WTC11 (cell line): ENCODE data around the gene TMCO2.

Experiments
- CREB1 ChIP-seq: sonication (generic); formaldehyde crosslinking; IDR thresholded peaks from 2 replicates; pipeline ENCODE4 v1.8.0; 2023; ENCODE audit warnings: mild to moderate bottlenecking, missing genetic modification reagents
- CTCF ChIP-seq: fragments of 200-600 bp; IDR thresholded peaks from 2 replicates; pipeline ENCODE4 v1.8.0; 2022; ENCODE audit warnings: antibody characterized with exemption
- KAT7 ChIP-seq: sonication (generic); formaldehyde crosslinking; IDR thresholded peaks from 2 replicates; pipeline ENCODE4 v1.8.1; 2023; ENCODE audit warnings: missing genetic modification reagents, mild to moderate bottlenecking, borderline replicate concordance
- NR1H2 ChIP-seq: sonication (generic); formaldehyde crosslinking; IDR thresholded peaks from 2 replicates; pipeline ENCODE4 v1.9.0; 2021; ENCODE audit warnings: mild to moderate bottlenecking, moderate library complexity, missing genetic modification reagents

- TF ChIP-seq CTCF (no peak), NR1H2 (CRISPR knock-in tag) (no peak), KAT7 (CRISPR knock-in tag) (no peak), CREB1 (CRISPR knock-in tag) (no peak)
Observed at GRCh38 chr1:40248412-40248811, 675 bp downstream of the TMCO2 start.
